BJ (cell line): ENCODE results near the gene DIAPH3. TPM values are rescaled to one million over a fixed set of nuclear protein-coding genes. Genes with fewer than 3 reads are reported as not detected.

Experiments used
- CTCF ChIA-PET: fragments of 350-600 bp; formaldehyde crosslinking; extraction: SDS; loops from one replicate; lab custom pipeline; 2021; ENCODE audit warnings: antibody characterized with exemption, inconsistent platforms; lab: Yijun Ruan, JAX
- POLR2A ChIA-PET: fragments of 300-600 bp; sonication (Branson Sonifier 250); formaldehyde crosslinking; extraction: SDS; loops from one replicate; lab custom pipeline; 2021; ENCODE audit warnings: antibody characterized with exemption; lab: Charles Lee
- DNase-seq: peaks from one replicate; pipeline ENCODE4 v3.0.0-alpha.2; 2011; ENCODE audit warnings: low read depth
- H3K27me3 ChIP-seq: 2 replicates; pipeline ENCODE4 v1.6.0; 2011; ENCODE audit warnings: low read length; ENCODE audit not compliant: control insufficient read depth, insufficient read depth
- H3K36me3 ChIP-seq: 2 replicates; pipeline ENCODE4 v1.5.1; 2011; ENCODE audit warnings: low read length; ENCODE audit not compliant: control insufficient read depth, insufficient read depth
- H3K4me3 ChIP-seq: 2 replicates; pipeline ENCODE4 v1.5.1; 2011; ENCODE audit warnings: low read depth, mild to moderate bottlenecking, control low read depth, low read length
- polyA plus RNA-seq: library from polyadenylated mRNA; depleted of rRNA; stranded (reverse); fragments of >200 nt; gene quantifications from 2 replicates; pipeline ENCODE4 v1.2.3, GENCODE V29; 2011
- TF ChIP-seq, protein P1 (sequence below): IDR thresholded peaks from 2 replicates; pipeline ENCODE4 v1.5.1; 2011; ENCODE audit warnings: low read depth, mild to moderate bottlenecking, control low read depth, inconsistent platforms, low read length, moderate library complexity; ENCODE audit not compliant: insufficient read depth

Gene DIAPH3
- polyA plus RNA-seq, 1 experiment, result 8.5 TPM

DNA sequence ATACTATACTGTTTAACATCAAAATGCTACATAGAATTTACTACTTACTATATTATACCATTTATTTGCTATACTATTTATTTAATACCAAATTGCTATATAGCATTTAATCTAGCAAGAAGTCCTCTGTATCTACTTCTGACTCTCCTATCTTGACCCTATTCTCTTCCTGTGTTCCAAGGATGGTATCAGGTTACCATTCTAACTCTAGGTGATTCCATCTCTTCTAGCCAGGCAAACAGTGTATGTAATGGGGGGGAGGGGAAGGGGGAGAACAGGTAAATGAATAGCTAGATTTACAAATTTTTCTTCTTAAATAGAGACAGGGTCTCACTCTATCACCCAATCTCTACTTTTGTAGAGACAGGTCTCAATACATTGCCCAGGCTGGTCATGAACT, 200.3 kb downstream of the DIAPH3 start:
- ChIA-PET CTCF (no interaction called here), POLR2A (no interaction called here)
- Histone ChIP-seq H3K4me3 (no peak overlapping the region), H3K36me3 (no peaks in the 10 kb centered on the region), H3K27me3 (no peaks in the 10 kb centered on the region)
- TF ChIP-seq, protein P1, sequence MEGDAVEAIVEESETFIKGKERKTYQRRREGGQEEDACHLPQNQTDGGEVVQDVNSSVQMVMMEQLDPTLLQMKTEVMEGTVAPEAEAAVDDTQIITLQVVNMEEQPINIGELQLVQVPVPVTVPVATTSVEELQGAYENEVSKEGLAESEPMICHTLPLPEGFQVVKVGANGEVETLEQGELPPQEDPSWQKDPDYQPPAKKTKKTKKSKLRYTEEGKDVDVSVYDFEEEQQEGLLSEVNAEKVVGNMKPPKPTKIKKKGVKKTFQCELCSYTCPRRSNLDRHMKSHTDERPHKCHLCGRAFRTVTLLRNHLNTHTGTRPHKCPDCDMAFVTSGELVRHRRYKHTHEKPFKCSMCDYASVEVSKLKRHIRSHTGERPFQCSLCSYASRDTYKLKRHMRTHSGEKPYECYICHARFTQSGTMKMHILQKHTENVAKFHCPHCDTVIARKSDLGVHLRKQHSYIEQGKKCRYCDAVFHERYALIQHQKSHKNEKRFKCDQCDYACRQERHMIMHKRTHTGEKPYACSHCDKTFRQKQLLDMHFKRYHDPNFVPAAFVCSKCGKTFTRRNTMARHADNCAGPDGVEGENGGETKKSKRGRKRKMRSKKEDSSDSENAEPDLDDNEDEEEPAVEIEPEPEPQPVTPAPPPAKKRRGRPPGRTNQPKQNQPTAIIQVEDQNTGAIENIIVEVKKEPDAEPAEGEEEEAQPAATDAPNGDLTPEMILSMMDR, result no peak
- DNase-seq, result no peak

DNA sequence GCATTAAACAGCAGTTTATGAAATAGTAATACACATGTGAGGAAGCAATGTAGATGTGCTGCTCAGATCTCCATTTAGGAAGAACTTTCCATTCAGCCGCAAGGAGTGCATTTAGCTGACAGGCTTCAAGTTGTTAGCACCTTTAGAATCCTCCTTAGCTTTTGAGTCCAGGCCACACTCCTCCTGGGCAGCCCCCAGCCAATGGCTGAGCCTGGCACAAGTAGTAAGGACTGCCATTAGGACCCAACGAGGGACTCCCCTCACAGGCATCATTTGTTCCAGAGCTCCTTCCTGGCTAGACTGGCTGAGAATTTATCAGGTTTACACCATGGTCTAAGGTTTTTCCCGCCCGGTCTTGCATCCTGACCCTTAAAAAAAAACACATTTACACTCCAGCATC, 201.4 kb downstream of the DIAPH3 start:
- Histone ChIP-seq H3K4me3 (no peak overlapping the region), H3K36me3 (no peaks in the 10 kb centered on the region), H3K27me3 (no peaks in the 10 kb centered on the region)
- ChIA-PET CTCF (interaction anchor here (0.6 to 0.7 kb wide), 2 partner anchors 119 to 470 kb away, joined by 3 to 4 read pairs; no protein-coding TSS in a partner anchor), POLR2A (no interaction called here)
- TF ChIP-seq, protein P1, result no peak
- no peak for DNase-seq

DNA sequence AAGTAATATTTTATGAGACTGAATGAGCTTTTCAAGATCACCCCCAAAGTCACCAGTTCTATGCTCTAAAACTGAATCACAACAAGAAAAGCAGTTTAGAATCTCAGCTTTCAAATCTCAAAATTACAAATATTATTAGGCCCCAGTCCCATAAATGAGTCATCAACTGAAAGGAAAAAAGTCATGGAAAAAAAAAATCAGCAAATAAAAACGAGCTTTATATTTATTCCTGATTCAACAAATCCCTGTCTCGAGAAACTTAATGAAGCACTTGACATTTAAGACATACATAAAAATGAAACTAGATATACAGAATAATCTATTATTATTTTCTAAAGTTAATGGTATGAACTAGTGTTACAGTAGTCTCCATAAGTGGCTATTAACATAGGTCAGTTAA, 203.0 kb downstream of the DIAPH3 start:
- H3K27me3 ChIP-seq, result no peaks in the 10 kb centered on the region
- no peak overlapping the region for H3K4me3 ChIP-seq
- ChIA-PET CTCF (interaction anchor here (0.8 kb wide), 2 partner anchors 9 to 18 kb away, joined by 3 read pairs; no protein-coding TSS in a partner anchor), POLR2A (interaction anchor here (0.6 kb wide), 1 partner anchor 65 kb away, joined by 3 read pairs; no protein-coding TSS in a partner anchor)
- no peak for DNase-seq
- no peaks in the 10 kb centered on the region for H3K36me3 ChIP-seq
- TF ChIP-seq, protein P1, result no peak

DNA sequence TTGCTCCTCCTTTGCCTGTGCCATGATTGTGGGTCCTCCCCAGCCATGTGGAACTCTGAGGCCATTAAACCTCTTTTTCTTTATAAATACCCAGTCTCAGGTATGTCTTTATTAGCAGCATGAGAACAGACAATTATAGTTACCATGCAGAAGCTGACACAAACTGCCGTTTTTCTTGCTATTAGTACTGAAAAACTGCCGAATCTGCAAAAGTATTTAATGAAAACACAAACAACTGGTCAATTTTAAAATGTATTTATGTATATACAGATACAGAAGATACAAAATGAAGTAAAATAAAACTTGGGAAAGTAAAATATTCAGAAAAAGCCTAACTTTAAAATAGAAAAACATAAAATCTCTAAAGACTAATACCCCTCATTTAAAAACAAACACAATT, 206.3 kb downstream of the DIAPH3 start:
- Histone ChIP-seq H3K4me3 (no peak overlapping the region), H3K36me3 (no peaks in the 10 kb centered on the region), H3K27me3 (no peaks in the 10 kb centered on the region)
- CTCF ChIA-PET, result no interaction called here
- TF ChIP-seq, protein P1, result no peak
- DNase-seq, result no peak
- POLR2A ChIA-PET, result no interaction called here

DNA sequence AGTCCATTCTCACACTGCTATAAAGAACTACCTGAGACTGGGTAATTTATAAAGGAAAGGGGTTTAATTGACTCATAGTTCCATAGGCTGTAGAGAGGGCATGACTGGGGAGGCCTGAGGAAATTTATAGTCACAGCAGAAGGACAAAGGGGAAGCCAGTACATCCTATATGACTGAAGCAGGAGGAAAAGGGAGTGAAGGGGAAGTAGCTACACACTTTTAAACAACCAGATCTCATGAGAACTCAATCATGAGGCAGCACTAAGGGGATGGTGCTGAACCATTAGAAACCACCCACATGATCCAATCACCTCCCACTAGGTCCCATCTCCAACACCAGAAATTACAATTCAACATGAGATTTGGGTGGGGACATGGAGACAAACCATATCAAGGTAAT, 209.1 kb downstream of the DIAPH3 start:
- H3K27me3 ChIP-seq, result no peaks in the 10 kb centered on the region
- no peaks in the 10 kb centered on the region for H3K36me3 ChIP-seq
- no peak for DNase-seq
- CTCF ChIA-PET, result no interaction called here
- TF ChIP-seq, protein P1, result no peak
- POLR2A ChIA-PET, result no interaction called here
- no peak overlapping the region for H3K4me3 ChIP-seq
